Inferior parietal cortex (tissue), 1 donor: ENCODE measurements around the gene SMTNL2.

Source experiments
- DNase-seq: peaks from one replicate; pipeline ENCODE4 v3.0.0-alpha.2; 2016; ENCODE audit errors: extremely low spot score

The SMTNL2 gene

DNA sequence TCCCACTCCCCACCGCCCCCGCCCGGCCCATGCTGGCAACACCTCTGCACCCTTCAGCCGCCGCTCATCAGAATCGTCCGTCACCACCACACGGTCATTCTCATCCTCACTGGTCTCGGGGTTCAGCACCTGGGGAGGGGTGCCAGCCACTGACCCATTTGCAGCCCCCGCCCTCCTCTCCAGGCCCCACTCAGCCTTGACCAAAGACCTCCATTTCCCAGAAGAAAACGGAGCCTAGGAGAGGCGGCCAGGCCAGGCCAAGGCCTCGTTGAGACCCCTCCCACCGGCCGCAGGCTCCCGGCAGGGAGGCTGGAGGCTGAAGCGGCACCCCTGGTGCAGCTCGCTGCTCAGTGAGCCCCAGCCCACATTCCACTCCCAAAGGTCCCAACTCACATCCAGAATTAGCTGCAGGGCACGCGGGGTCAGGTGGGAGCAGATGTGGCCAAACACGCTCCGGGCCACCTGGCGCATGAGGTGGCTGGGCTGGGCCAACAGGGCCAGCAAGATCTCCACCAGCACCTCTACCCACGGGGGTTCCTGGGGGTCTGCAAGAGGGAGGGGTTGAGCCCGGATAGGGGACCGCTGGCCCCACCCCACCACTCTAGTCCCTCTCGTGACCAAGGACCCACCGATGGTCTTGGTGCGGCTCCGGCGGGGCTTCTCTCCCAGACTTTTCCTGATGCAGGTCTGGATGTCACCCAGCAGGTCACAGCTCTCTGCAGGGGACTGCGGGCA is 38.9 kb upstream of the SMTNL2 start:
- no peak for DNase-seq

DNA sequence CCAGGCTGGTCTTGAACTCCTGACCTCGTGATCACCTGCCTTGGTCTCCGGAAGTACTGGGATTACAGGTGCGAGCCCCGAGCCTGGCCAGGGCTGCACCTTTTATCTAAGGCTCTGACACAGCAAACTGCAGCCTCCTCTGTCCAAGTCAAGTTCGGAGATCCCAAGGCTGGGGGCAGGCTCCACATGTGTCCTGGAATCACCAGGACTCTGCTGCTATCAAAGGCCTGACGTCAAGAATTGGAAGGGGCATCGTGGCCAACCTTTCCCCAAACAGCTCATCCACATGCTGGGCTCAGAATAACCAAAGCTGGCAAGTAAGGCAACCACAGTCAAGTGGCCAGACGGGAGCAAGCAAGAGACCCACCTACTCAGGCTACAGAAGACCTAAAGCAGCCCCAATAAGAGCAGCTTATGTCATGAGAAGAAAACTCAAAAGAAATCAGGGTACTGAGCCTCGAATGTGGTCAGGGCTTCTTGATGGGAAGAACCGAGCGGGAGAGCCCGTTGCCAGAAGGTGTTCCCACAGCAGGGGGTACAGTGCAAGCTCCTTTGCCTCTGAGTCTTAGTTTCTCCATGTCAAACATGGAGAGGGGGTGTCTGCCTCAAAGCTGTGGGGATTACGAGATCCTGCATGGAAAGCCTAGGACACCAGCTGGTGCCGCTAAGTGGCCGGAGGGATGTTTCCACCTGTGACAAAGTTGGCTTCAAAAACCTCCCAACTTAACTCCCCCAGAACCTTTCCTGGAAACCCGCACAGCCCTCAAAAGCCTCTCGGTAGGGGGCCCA is 37.0 kb upstream of the SMTNL2 start:
- no peak for DNase-seq

DNA sequence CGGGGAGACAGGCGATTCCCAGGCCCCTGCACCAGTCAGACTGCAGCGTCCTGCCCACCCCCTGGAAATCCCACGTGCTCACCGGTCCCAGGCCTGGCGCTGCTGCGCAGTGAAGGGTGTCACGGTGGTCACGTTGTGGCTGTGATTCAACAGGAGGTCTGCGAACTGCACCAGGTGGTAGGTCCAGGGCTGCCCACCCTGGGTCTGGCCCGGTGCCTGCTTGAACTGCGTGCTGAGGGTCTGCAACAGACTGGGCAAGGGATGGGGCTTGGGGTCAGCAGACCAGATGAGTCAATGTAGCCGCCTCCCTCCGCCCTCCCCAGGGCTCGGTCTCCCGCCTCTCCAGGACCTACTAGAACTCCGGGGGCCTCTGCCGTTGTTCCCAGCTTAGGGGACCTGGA is 36.3 kb upstream of the SMTNL2 start:
- no peak for DNase-seq

DNA sequence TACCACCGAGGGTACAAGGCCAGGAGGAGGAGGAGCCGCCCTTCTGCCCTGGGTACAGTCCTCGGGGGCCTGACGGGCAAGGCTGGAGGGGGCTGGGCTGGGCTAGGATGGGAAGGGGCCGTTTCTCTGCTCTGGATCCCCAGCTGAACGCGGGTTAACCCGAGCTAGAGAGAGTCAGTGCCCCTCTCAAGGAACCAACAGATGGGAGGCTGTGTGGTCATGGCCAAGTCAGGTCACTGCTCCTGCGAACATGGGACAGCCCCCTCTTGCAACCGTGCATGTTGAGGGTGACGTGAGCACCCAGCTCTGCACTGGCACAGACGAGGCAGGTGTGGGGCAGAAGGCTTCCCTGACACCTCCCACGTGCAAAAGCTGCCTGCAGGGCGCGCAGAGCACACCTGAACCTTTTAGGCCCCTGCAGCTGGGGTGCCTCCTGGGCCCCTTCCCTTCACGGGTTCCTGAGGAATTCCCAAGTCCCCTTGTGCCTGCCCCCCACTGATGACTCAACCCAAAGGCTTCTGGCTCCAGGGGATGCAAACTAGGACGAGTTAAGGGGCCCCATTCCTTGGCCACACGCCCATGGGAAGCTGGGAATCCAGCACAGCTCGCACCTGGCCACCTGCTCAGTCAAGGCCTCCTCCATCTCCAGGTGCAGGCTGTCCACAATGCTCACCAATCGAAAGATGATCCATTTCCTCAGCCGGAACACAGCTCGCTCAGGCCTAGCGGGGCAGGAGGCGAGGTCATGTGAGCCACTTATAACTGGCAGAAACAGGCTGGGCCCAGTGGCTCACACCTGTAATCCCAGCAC is 35.4 kb upstream of the SMTNL2 start:
- no peak for DNase-seq

DNA sequence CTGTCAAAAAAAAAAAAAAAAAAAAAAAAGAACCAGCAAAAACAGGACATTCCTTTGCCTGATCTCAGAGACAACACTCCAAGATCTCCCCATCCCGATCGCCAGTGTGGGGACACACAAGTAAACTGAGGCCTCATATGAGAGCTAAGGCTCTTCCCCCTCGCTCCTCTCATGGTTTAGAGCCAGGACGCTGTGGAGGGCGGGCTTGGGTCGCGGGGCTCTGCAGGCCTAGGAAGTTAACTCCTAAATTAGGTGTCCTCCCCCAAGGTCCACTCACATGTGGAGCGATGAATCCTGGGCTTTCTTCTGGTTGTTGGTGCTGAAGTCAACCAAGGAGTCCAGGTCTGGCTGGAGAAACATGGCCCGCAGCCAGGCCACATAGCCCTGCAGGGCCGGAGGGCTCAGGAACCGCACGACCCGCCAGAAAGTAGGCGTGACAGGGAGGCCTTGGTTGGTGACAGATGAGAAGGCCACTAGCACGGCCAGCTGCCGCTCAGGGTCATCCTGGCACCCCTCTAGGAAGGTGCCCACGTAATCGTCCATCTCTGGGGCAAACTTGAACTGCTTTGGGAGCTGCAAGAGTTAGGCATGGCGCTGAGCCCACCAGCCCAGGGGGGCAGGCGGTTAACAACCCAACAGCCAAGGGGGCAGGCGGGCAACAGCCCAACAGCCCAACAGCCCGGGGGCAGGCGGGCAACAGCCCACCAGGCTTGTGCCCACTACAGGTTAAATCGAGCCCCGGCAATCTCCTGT is 34.4 kb upstream of the SMTNL2 start:
- no peak for DNase-seq

DNA sequence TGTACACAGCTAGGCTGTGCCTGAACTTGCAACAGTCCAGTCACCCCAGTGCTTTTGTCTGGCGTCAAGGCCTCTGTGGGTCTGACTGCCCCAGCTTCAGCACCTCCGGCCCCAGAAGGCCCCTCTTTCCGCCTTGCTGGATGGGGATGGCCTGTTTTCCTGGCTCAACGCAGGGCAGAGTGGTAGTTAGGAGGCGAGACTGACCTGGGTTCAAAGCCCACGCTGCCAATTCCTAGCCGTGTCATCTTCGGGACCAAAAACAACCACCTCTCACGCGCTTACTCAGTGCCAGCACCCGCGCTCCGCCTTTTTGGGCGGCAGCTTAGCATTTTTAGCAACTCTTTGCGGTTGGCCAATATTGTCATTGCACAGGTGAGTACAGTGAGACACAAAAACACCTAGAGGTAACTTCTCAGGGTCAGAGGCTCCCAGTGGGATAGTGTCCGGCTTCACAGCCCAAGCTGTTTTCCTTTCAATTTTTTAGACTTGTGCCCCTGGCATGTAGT is 33.7 kb upstream of the SMTNL2 start:
- DNase-seq, result no peak

DNA sequence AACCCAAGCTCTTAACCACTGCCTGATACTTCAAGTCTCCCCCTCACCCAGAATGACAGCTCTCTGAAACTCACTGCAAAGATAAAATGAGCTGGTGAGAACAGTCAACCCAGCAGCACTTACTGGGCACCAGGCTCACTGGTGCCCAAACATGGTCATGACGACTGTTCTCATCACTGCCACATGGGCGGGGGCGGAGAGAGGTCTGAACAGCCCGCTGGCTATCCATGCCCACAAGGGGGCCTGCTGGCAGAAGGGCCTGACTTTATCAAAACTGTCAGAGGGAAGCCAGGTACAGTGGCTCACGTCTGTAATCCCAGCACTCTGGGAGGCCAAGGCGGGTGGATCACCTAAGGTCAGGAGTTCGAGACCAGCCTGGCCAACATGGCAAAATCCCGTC is 33.2 kb upstream of the SMTNL2 start:
- DNase-seq, result no peak

DNA sequence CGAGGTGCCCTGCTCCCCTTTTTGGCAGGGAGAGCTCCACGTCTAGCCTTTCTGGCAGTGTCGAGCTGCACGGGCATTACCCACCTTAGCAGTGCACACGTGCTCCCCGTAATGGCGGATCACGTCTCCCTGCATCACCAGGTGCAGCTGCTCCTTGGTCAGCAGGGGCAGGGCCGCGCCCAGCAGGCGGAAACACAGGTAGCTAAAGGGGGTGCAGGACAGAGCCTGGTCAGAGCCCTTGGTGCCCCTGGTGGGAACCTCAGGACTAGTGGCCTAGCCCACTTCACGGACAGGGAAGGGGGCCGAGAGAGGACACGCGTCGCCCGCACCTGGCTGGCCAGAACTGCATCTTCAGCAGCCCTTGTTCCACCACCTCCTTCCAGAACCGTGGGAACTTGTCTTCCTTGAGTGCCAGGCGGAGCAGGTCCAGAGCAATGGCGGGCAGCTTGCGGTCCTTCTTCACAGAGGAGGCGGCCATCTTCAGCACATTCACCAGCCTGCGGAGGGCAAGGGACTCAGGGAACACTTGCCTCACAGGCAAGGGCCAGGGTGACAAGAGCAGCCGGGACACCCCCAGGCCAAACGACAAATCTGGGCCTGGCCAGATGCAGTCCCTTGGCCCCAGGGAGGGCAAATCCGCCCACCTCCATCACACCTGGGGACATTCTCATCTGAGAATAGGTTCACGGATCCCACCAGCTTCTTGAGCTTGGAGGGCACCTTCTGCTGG is 32.4 kb upstream of the SMTNL2 start:
- DNase-seq, result no peak

DNA sequence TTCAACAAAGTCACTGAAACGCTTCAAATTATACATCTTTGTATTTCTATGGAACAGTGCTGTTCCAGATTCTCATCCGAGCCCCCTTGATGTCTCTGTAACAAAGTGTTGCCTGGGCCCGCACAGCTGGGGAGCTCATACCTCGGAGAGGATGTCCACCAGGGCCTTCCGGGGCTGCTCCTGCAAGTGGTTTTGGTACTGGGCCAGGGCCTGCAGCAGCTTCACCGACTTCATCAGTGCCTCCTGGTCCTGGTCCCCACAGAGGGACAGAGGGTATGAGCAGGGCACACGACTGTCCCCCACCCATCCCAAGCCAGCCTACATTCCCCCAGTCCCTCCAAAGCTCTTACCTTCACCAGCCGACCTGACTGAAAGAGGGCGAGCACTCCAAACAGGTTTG is 30.7 kb upstream of the SMTNL2 start:
- no peak for DNase-seq

DNA sequence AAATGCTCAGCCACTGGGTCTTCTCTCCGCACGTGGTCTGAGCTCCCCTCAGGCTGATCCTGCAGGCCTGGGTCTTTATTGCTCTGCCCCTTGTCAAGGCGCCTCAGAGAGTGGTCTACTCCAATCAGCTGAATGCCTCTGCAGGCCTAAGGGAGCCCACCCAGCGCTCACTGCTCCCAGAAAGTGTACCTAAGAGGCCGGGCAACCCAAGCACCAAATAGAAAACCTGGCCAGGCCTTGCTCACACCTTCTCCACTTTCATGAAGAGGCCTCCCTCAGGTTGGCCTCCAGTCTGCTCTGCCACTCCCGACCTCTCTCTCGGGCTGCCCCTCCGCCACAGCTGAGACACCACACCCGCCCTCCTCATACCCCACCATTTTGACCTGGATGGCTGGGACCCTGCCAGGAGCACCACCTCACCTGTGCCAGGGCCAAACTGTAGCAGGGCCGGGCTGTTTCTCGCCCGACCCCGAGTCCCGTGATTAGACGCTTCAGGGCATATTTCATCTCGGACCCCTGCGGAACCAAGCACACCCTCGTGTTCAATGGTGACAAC is 29.8 kb upstream of the SMTNL2 start:
- no peak for DNase-seq

DNA sequence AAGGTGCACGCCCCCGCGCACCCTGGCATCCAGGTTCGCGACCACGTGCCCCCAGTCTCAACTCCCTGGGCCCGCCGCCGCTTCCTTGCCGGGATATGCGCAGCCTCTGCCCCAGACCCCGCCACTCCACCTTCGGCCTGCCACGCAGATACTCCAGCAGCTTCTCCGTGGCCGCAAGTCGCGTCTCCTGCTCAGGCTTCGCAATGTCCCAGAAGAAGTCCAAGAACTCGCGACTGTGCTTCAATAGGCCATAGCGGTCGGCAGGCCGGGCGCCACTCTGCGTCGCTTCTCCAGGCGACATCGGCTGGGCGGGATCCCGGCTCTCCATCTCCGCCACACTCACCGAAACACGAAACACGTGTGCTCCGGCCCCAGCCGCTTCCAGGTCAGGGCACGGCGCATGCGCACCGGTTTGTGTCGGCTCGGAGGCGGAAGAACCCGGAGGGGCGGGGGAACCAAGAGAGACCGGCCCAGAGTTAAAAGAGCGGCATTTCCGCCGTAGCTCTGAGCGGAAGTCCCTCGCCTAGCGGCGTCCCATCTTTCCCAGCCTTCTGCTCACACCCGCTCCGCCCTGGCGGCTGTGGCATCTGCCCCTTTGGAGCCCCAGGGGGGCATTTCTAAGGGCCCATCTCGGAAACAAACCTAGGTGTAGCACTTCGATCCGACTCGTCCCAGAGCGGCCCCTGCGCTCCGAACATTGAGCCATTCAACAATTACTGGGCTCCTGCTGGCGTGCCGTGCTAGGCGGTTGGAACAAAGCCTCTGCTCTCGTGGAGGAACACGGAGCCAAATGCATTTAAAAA is 29.1 kb upstream of the SMTNL2 start, which contains the start of gene MYBBP1A:
TSS of gene MYBBP1A (minus strand) at position 388 of the 803 bp plus-strand sequence. CDS start at position 328, 60 bp downstream.
- peak; percentile 93 for DNase-seq

DNA sequence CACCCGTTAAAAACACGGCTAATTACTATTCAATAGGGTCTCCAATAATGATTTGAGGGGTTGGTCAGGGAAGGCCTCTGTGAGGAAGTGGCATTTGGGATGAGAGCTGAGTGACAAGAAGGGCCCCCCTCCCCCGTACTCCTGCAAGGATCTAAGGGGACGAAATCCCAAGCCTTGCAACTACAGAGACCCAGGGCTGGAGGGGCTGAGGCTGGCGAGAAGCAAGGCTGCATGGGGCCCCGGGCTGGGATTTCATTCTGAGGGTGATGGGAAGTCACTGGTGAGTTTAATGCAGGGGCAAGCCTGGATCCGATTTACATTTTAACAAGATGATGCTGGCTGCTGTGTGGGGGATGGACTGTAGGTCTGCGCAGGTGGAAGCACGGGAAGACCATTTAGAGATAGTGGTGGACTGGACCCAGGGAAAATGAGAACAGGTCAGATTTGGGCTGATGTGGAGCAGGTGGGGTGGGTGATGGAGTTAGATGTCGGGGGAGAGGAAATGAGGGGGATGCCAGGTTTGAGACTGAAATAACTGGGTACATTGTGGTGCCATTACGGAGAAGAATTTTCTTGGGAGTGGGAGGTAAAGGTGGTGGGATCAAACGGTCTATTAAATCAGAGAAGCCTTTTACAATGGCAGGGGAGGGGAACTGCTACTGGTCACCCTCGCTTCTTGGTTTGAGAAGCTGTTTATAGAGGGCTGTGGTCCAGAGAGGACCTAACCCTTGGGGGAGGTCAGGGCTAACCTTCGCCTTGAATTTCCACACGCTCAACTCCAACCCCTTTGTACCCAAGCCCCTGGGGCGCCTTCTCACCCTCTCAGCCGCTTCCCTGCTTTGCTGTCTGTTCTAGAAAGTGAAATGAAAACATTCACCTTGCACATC is 28.2 kb upstream of the SMTNL2 start:
- no peak for DNase-seq

DNA sequence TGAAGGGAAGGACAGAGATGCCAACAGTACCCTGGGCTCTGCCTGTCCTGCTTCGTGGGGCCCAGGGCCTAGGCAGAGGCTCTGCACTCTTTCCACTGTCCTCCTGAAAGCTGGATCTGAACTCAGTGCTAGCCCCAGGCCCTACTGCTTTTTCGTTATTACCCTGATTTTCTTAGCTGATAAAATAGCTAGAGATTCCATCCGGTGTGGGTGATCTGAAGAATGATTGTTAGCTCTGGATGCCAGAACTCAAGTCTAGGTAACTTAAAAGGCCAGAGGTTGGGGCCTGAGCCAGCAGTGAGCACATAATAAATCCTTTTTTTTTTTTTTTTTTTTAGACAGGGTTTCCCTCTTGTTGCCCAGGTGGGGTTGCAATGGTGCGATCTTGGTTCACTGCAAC is 27.3 kb upstream of the SMTNL2 start:
- no peak for DNase-seq

DNA sequence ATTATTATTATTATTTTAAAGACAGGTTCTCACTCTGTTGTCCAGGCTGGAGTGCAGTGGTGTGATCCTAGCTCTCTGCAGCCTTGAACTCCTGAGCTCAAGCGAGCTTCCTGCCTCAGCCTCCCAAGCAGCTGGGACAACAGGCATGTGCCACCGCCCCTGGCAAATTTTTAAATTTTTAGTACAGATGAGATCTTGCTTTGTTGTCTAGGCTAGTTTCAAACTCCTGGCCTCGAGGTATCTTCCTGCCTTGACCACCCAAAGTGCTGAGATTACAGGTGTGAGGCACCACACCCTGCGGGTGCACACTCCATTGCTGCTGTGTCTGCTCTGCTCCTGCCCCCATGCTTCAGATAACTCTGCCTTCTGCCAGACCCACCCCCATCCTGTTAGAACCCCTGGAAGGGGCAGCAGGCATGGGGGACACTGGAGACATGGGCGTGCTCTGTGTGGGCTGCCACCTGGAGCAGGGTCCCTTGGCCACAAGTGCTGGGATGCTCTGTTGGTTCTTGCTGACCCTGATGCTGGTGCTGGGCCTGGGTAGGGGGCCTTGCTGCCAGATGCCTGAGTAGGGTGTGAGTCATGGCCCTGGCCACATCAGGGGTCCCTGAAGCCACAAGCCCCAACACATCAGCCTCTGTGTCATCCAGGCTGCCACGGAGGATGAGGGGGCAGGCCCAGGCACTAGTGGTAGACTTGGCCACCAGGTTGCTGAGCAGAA is 26.5 kb upstream of the SMTNL2 start:
- DNase-seq, result no peak

DNA sequence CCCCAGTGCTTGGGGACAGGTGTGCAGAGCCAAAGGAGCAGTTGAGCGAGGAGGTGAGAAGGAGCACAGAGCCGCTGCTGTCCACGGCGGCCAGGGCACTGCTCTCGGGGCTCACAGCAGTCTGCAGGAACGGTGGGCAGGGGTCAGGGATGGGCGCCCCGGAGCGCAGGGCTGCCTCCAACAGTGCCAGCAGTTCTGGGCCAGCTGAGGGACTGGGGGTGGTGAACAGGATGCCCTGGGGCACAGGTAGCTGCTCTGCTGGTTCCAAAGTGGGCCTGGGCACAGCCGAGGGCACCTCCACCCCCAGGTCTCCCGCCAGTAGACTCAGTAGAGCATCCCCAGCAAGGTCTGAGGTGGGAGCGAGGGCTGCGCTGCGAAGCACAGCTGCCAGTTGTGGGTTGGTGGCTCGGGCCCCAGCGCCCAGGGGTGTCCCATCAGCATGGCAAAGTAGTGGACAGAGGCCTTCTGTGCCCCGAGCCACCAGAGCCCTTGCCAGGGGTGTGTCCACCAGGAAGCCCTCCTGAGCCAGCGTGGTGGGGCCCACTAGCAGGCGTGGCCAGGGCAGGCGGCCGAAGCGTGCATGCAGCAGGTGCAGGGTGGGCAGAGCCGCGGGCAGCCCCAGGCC is 25.9 kb upstream of the SMTNL2 start:
- DNase-seq, result no peak

DNA sequence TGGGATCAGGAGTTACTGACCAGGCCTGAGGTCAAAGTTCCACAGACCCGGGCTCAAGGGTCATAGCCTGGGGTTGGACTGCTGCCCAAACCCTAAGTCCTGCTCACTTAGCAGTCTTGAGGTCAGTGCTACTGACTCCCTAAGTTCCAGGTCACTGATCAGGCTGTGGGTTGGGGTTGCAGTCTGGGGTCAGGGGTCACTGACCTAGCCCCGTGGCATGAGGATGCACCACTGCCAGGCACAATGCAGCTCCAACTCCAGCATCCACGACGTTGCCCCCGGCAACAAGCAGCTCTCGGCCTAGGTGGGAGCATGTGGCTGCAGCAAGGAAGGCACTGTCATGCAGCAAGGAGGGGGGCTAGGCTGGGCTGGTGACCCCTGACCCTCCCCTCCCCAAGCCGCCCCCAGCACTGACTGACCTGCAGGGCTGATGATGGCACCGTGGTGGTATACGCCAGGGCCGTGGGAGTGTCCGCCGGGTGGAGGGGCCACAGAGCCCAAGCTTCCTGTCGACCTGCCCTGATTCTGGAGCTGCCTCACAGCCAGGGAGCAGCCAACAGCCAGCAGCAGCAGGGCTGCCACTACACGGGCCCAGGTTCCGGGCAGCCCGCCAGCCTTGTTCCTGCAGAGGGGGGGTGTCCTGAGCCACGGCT is 25.1 kb upstream of the SMTNL2 start:
- DNase-seq, result no peak

DNA sequence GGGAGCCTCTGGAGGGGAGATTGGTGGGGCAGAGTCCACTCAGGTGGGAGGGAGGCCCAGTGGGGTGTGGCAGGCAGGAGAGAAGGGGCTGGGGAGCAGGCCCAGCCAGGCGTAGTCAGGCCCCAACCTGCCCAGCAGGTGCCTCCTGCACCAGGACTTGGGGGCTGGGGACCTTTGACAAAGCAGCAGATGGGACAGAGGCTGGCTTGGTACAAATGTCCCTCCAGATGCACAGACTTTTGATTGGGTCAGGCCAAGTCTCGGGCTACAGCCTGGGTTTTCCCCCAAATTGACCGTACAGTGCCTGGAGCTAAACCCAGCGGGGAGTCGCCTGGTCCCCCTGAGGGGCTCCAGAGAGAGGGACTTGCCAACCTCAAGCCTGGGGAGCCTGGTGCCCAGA is 24.4 kb upstream of the SMTNL2 start:
- DNase-seq, result no peak
